ENCODE data around the gene ROR1. TPM values are rescaled to one million over a fixed set of nuclear protein-coding genes. Genes with fewer than 3 reads are reported as not detected.

ROR1 gene
- total and polyA plus RNA-seq, 4 experiments from 2014 or later, result not detected

DNA sequence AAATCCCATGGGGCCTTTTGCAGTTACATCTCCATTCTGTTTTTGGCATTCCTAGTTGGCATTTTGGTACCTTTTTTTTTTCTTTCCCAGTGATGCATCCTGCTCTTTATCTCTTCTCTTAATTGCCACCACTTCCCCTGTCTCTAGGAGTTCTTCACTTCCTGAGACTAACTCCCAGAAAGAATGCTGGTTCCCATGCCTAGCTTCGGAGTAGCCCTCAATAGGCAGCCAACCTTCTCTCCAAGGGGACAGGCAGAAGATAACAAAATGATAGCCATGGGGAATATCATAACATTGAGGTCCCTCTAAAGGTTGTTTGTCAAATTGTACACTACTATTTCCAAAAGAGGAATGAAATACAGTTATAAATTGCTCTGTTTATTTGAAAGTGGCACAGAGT, 279.0 kb downstream of the ROR1 start:
- Mint-ChIP-seq H3K4me3 (no peak overlapping the region), H3K27ac (no peak overlapping the region), H3K36me3 (no peaks in the 10 kb centered on the region), H3K4me1 (no peaks in the 10 kb centered on the region), H3K9me3 (peaks cover 0 to 3% (median 0%) of the 10 kb centered on the region in 8 donors), H3K27me3 (no peaks in the 10 kb centered on the region)
- no peak overlapping the region for H3K27ac ChIP-seq (ENCODE audit: low read depth, low read length)
- H3K27me3 ChIP-seq (ENCODE audit: insufficient read depth, low read length), result no peaks in the 10 kb centered on the region
- ChIA-PET POLR2A (ENCODE audit: partially characterized antibody) (no interaction called here), CTCF (ENCODE audit: partially characterized antibody) (no interaction called here)
- intact Hi-C loops (cut with micrococcal nuclease), result no loop called here
- H3K9me3 ChIP-seq (ENCODE audit: control insufficient read depth in 1 of 2, low read length in 2 of 2), result no peaks in the 10 kb centered on the region
- no peaks in the 10 kb centered on the region for H3K4me1 ChIP-seq (ENCODE audit: insufficient read depth, low read length)
- H3K4me3 ChIP-seq (ENCODE audit: low read length in 2 of 2), result no peak overlapping the region
- no peak for DNase-seq
- no peaks in the 10 kb centered on the region for H3K36me3 ChIP-seq (ENCODE audit: insufficient read depth, low read length)

DNA sequence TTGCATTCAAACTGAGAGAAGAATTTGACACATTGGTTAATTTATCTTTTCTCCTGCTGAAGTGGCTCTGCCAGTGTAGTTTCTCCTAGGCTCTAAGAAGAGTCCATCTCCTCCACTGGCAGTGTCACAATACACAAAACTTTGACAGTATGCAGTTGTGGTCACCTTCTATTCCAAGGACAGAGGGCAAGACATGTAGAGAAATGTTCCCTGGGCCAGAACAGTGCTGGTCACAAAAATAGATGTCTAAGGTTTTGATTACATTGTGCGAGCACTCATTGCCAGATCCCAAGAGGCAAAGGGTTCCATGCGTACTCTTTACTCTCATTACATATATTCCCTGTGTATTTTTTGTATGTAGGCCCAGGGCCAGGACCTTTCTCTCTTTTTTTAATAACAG, 281.5 kb downstream of the ROR1 start:
- Mint-ChIP-seq H3K27ac (no peak overlapping the region), H3K36me3 (no peaks in the 10 kb centered on the region), H3K4me3 (no peak overlapping the region), H3K4me1 (no peaks in the 10 kb centered on the region), H3K27me3 (peaks cover under 1 to 5% of the 10 kb centered on the region in 2 donors), H3K9me3 (peaks cover 0 to 17% (median 3%) of the 10 kb centered on the region in 8 donors)
- ChIA-PET CTCF (ENCODE audit: partially characterized antibody) (no interaction called here), POLR2A (ENCODE audit: partially characterized antibody) (no interaction called here)
- Histone ChIP-seq H3K4me1 (ENCODE audit: insufficient read depth, low read length) (no peaks in the 10 kb centered on the region), H3K4me3 (ENCODE audit: low read length in 2 of 2) (no peak overlapping the region), H3K27me3 (ENCODE audit: insufficient read depth, low read length) (no peaks in the 10 kb centered on the region), H3K27ac (ENCODE audit: low read depth, low read length) (no peak overlapping the region), H3K36me3 (ENCODE audit: insufficient read depth, low read length) (no peaks in the 10 kb centered on the region), H3K9me3 (ENCODE audit: control insufficient read depth in 1 of 2, low read length in 2 of 2) (no peaks in the 10 kb centered on the region)
- intact Hi-C loops (cut with micrococcal nuclease), result no loop called here
- no peak for DNase-seq

DNA sequence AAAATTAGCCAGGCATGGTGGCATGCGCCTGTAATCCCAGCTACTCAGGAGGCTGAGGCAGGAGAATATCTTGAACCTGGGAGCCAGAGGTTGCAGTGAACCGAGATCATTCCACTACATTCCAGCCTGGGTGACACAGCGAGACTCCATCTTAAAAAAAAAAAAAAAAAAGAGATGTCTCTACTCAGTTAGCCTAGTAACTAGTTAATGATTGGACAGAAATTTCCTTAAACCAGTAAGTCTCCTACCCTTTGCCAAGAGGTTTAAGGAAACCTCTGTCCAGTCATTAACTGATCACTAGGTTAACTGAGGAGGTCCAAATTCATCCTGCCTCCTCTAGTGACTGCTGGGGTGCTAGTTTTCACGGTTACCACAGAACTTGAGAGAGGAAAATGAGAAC, 285.7 kb downstream of the ROR1 start:
- Mint-ChIP-seq H3K27ac (no peak overlapping the region), H3K36me3 (no peaks in the 10 kb centered on the region)
- CTCF ChIA-PET (ENCODE audit: partially characterized antibody), result no interaction called here

DNA sequence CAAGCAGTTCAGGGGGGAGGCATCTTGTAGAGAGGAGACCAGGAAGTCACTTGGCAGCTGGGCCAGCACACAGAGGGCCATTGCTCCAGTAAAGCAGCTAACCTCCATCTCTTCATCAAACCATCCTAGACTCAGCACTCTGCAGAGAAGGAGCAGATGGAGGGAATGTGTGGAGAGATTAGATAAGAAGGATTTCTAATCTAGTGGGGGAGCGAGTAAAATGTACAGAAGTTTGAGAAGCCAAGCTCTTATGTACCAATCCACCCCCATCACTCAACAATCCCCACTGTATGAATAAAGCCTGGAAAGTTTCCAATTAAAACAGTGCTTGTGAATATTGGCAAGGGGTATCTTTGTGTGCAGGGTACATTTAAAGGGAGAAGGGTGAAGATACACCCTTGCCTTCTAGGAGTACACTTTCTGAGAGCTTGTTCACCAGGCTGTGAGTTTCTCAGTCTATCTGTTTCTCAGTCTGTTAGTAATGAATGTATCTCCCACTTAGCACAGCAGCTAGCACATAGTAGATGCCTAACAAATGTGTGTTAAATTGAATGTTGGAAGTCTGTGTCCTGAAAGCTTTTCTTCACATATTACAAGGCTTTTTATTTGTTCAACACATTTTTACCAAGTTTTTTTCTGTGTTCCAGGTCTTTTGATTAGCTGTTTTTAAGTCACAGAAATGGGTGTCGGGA, 286.9 kb downstream of the ROR1 start:
- H3K4me1 ChIP-seq (ENCODE audit: insufficient read depth, low read length), result no peaks in the 10 kb centered on the region
- intact Hi-C loops (cut with micrococcal nuclease), result no loop called here
- no peaks in the 10 kb centered on the region for H3K36me3 ChIP-seq (ENCODE audit: insufficient read depth, low read length)
- DNase-seq, result no peak
- H3K27me3 ChIP-seq (ENCODE audit: insufficient read depth, low read length), result no peaks in the 10 kb centered on the region
- no peaks in the 10 kb centered on the region for H3K4me1 Mint-ChIP-seq
- no peak overlapping the region for H3K27ac ChIP-seq (ENCODE audit: low read depth, low read length)
- H3K36me3 Mint-ChIP-seq, result no peaks in the 10 kb centered on the region
- ChIA-PET CTCF (ENCODE audit: partially characterized antibody) (interaction anchor here (1.0 kb wide), 1 partner anchor 76 kb away, joined by 3 read pairs; no protein-coding TSS in a partner anchor), POLR2A (ENCODE audit: partially characterized antibody) (no interaction called here)
- H3K4me3 Mint-ChIP-seq, result no peak overlapping the region
- no peak overlapping the region for H3K4me3 ChIP-seq (ENCODE audit: low read length in 2 of 2)
- H3K9me3 Mint-ChIP-seq, result peaks cover 0 to 21% (median 6%) of the 10 kb centered on the region in 8 donors
- no peak overlapping the region for H3K27ac Mint-ChIP-seq
- H3K9me3 ChIP-seq (ENCODE audit: control insufficient read depth in 1 of 2, low read length in 2 of 2), result no peaks in the 10 kb centered on the region
- peaks cover 13 to 16% of the 10 kb centered on the region in 2 donors for H3K27me3 Mint-ChIP-seq

More for the DNA sequence above, 285.7 kb downstream of the ROR1 start:
- H3K27ac ChIP-seq (ENCODE audit: low read depth, low read length), result no peak overlapping the region
- no peaks in the 10 kb centered on the region for H3K36me3 ChIP-seq (ENCODE audit: insufficient read depth, low read length)
- peaks cover 0 to 21% (median 6%) of the 10 kb centered on the region in 8 donors for H3K9me3 Mint-ChIP-seq
- H3K27me3 Mint-ChIP-seq, result peaks cover 10 to 16% of the 10 kb centered on the region in 2 donors
- intact Hi-C loops (cut with micrococcal nuclease), result no loop called here
- no peaks in the 10 kb centered on the region for H3K4me1 Mint-ChIP-seq
- no peak overlapping the region for H3K4me3 ChIP-seq (ENCODE audit: low read length in 2 of 2)
- DNase-seq, result no peak
- no peaks in the 10 kb centered on the region for H3K27me3 ChIP-seq (ENCODE audit: insufficient read depth, low read length)
- no peaks in the 10 kb centered on the region for H3K9me3 ChIP-seq (ENCODE audit: control insufficient read depth in 1 of 2, low read length in 2 of 2)
- H3K4me1 ChIP-seq (ENCODE audit: insufficient read depth, low read length), result no peaks in the 10 kb centered on the region
- POLR2A ChIA-PET (ENCODE audit: partially characterized antibody), result no interaction called here
- H3K4me3 Mint-ChIP-seq, result no peak overlapping the region

DNA sequence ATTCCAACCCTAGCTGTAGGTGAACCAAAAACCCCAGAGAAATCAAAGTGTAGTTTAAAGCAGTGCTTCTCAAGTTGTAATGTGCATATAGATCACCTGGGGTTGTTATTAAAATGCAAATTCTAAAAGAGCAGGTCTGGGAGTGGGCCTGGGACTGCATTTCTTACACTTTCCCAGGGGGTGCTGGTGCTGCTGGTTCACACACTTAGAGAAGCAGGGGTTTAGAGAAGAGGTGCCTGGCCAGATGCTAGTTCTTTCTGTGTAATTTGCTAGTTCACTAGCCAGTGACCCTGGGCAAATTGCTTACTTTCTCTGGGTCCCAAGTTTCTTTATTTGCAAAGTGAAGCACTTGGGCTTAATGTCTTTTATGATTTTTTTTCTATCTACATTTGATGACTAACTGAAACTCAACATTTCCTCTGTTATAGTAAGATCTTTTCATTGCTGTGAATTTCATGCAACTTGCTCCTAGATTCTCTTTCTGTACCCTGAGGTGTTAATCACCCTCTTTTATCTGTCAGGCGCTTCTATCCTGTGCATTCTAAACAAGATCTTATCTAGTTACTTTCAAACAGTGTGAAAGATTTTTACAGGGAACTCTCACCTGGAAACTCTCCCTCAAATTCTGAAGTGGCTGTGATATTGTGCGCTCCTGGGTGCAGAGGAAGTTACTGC, 287.8 kb downstream of the ROR1 start:
- ChIA-PET POLR2A (ENCODE audit: partially characterized antibody) (no interaction called here), CTCF (ENCODE audit: partially characterized antibody) (interaction anchor here (1.0 kb wide), 1 partner anchor 76 kb away, joined by 3 read pairs; no protein-coding TSS in a partner anchor)
- H3K27ac Mint-ChIP-seq, result no peak overlapping the region

DNA sequence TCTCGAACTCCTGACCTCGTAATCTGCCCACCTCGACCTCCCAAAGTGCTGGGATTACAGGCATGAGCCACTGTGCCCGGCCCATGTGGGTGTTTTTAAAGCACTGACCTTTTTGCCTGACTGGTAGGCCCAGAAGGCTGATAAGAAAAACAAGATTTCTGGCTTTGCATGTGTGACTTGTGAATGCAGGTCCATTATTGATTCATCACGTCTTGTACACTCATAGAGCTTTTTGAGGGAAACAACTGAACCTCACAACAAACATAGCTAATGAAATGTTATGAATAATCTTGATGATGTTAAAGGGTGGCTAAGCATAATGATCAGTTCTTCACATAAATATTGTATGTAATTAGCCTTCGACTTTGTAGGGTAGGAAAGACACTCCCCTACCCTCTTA, 288.7 kb downstream of the ROR1 start:
- Histone ChIP-seq H3K9me3 (ENCODE audit: control insufficient read depth in 1 of 2, low read length in 2 of 2) (no peaks in the 10 kb centered on the region), H3K27me3 (ENCODE audit: insufficient read depth, low read length) (no peaks in the 10 kb centered on the region), H3K27ac (ENCODE audit: low read depth, low read length) (no peak overlapping the region), H3K4me1 (ENCODE audit: insufficient read depth, low read length) (no peaks in the 10 kb centered on the region), H3K4me3 (ENCODE audit: low read length in 2 of 2) (no peak overlapping the region), H3K36me3 (ENCODE audit: insufficient read depth, low read length) (no peaks in the 10 kb centered on the region)
- peaks cover 0 to 21% (median 6%) of the 10 kb centered on the region in 8 donors for H3K9me3 Mint-ChIP-seq
- no peaks in the 10 kb centered on the region for H3K36me3 Mint-ChIP-seq
- CTCF ChIA-PET (ENCODE audit: partially characterized antibody), result no interaction called here
- no peak for DNase-seq
- POLR2A ChIA-PET (ENCODE audit: partially characterized antibody), result no interaction called here
- no peak overlapping the region for H3K4me3 Mint-ChIP-seq
- no peak overlapping the region for H3K27ac Mint-ChIP-seq
- H3K4me1 Mint-ChIP-seq, result no peaks in the 10 kb centered on the region
- peaks cover 13 to 16% of the 10 kb centered on the region in 2 donors for H3K27me3 Mint-ChIP-seq
- intact Hi-C loops (cut with micrococcal nuclease), result no loop called here

More for the DNA sequence above, 287.8 kb downstream of the ROR1 start:
- no peaks in the 10 kb centered on the region for H3K36me3 Mint-ChIP-seq
- DNase-seq, result no peak
- peaks cover 13 to 16% of the 10 kb centered on the region in 2 donors for H3K27me3 Mint-ChIP-seq
- Histone ChIP-seq H3K27me3 (ENCODE audit: insufficient read depth, low read length) (no peaks in the 10 kb centered on the region), H3K27ac (ENCODE audit: low read depth, low read length) (no peak overlapping the region), H3K4me3 (ENCODE audit: low read length in 2 of 2) (no peak overlapping the region), H3K9me3 (ENCODE audit: control insufficient read depth in 1 of 2, low read length in 2 of 2) (no peaks in the 10 kb centered on the region), H3K36me3 (ENCODE audit: insufficient read depth, low read length) (no peaks in the 10 kb centered on the region), H3K4me1 (ENCODE audit: insufficient read depth, low read length) (no peaks in the 10 kb centered on the region)
- peaks cover 0 to 21% (median 6%) of the 10 kb centered on the region in 8 donors for H3K9me3 Mint-ChIP-seq
- no peak overlapping the region for H3K4me3 Mint-ChIP-seq
- no peaks in the 10 kb centered on the region for H3K4me1 Mint-ChIP-seq
- intact Hi-C loops (cut with micrococcal nuclease), result no loop called here

DNA sequence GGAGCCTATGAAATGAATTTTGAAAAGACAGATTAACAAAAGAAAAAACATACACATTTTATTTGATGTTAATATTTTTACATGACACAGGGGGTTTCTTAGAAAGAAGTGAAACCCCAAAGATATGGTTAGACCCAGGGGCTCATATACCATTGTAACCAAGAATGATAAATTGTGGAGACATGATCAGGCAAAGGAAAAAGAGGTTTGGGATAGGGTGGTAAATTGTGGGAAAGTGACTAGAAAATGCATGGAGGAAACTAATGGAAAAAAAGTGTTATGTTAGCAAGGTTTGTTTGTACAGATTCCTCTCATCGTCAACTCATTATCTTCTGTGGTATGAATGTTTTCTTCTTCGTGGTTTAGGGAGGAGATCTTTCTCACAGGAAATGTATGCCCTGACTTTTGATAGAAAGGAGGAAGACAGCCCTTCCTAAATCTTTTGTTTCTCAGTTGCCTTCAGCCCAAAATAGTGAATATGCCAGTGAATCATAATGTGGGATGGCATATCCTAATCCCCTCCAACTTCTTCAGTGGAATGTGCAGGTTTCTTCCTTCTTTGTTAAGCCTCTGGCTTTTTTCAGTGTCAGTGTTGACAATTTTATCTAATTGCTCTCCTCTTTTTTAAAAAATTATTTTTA, 289.2 kb downstream of the ROR1 start:
- no peaks in the 10 kb centered on the region for H3K36me3 ChIP-seq (ENCODE audit: insufficient read depth, low read length)
- Mint-ChIP-seq H3K4me3 (no peak overlapping the region), H3K27me3 (peaks cover 13 to 16% of the 10 kb centered on the region in 2 donors), H3K27ac (no peak overlapping the region), H3K9me3 (peaks cover 0 to 18% (median 6%) of the 10 kb centered on the region in 8 donors), H3K4me1 (no peaks in the 10 kb centered on the region), H3K36me3 (no peaks in the 10 kb centered on the region)
- H3K27me3 ChIP-seq (ENCODE audit: insufficient read depth, low read length), result no peaks in the 10 kb centered on the region
- CTCF ChIA-PET (ENCODE audit: partially characterized antibody), result no interaction called here
- H3K4me3 ChIP-seq (ENCODE audit: low read length in 2 of 2), result no peak overlapping the region
- POLR2A ChIA-PET (ENCODE audit: partially characterized antibody), result no interaction called here
- DNase-seq, result no peak
- H3K9me3 ChIP-seq (ENCODE audit: control insufficient read depth in 1 of 2, low read length in 2 of 2), result no peaks in the 10 kb centered on the region
- H3K27ac ChIP-seq (ENCODE audit: low read depth, low read length), result no peak overlapping the region
- intact Hi-C loops (cut with micrococcal nuclease), result no loop called here
- no peaks in the 10 kb centered on the region for H3K4me1 ChIP-seq (ENCODE audit: insufficient read depth, low read length)

Data from CD4-positive, alpha-beta memory T cell (primary cell).